Heart left ventricle (tissue), 13 donors: ENCODE measurements around the gene SNX8.

Experiments
- CTCF ChIP-seq, 12 donors: fragments of 200-600 bp; sonication (generic) in 4 of 12; IDR thresholded peaks; one replicate each; pipeline versions ENCODE4 v1.5.0 to v1.8.0; 2018 to 2022; ENCODE audit warnings: antibody characterized with exemption in 12 of 12, mild to moderate bottlenecking in 5 of 12
- POLR2A ChIP-seq, 2 donors: fragments of 450-650 bp; IDR thresholded peaks; one replicate each; pipeline ENCODE4 v1.6.1; 2017; ENCODE audit warnings: antibody characterized with exemption in 2 of 2, mild to moderate bottlenecking in 2 of 2, moderate library complexity in 2 of 2
- donor health status: ischemic (EF 13 %, LVEDD 7.1; RV severe dilation, severe dysfunction).
- donor health status: DM: no; HTN: yes; CAD: no.
- donor health status: DM: no; HTN: no; CAD: no.
- donor health status: ischemic (EF 25% LVEDD 6.9; RV normal size, moderate dysfunction).
- donor health status: ischemic (EF 25% LVEDD 5.7; RV mildly dilated, moderate dysfunction).
- donor health status: ischemic (EF 35%, LVEDD 5.7; RV mildly dilated, moderate dysfunction).
- donor health status: nonischemic (EF 11% LVEDD 7.7; RV severe dilation, severe dysfunction).
- donor health status: DM: yes; HTN: yes; CAD: no.
- donor health status: PGD.
- donor health status: ischemic (EF 29% LVEDD 5.4; RV normal size, mild dysfunction).
- donor health status: nonischemic (EF 23%, LVEDD 6.1; RV moderate dilation, normal function).

GRCh38 chr7:2249744-2250323, 64.4 kb downstream of the SNX8 start:
- no peak for TF ChIP-seq CTCF (IDR thresholded peaks at IDR 0.05)
- TF ChIP-seq POLR2A (IDR thresholded peaks at IDR 0.05), result no peak
